Activated CD8-positive, alpha-beta memory T cell treated with anti-CD3 and anti-CD28 coated beads, Interleukin-2, amount 50 U/mL, for 1 hour (primary cell): ENCODE measurements around the gene ATP5F1C.
"Not testable (repeated sequence)": the region's sequence is repeated elsewhere in the genome, so short reads cannot be mapped to it uniquely, and the experiment has no call there.

Experiments used
- DNase-seq: peaks from one replicate; pipeline ENCODE4 v3.0.0-alpha.2; 2020; ENCODE audit errors: extremely low read depth

Gene ATP5F1C

GRCh38 chr10:7794251-7795026, 6.5 kb downstream of the ATP5F1C start:
- no peak for DNase-seq

- no peak for DNase-seq
Measured at GRCh38 chr10:7795605-7796004, 7.6 kb downstream of the ATP5F1C start.

GRCh38 chr10:7797582-7797981, 9.6 kb downstream of the ATP5F1C start:
- no peak for DNase-seq

GRCh38 chr10:7802606-7803005, 14.6 kb downstream of the ATP5F1C start:
- no peak for DNase-seq

GRCh38 chr10:7804216-7804615, 16.2 kb downstream of the ATP5F1C start:
- no peak for DNase-seq

- DNase-seq, result no peak
Measured at GRCh38 chr10:7804741-7805140, 16.8 kb downstream of the ATP5F1C start.

GRCh38 chr10:7808686-7809267, 20.8 kb downstream of the ATP5F1C start:
- no peak for DNase-seq

- DNase-seq, result no peak
Measured at GRCh38 chr10:7810443-7810842, 22.5 kb downstream of the ATP5F1C start.

- no peak for DNase-seq
Measured at GRCh38 chr10:7811000-7811399, 23.0 kb downstream of the ATP5F1C start.

GRCh38 chr10:7811743-7812142, 23.8 kb downstream of the ATP5F1C start:
- not testable (repeated sequence) for DNase-seq

- no peak for DNase-seq
Measured at GRCh38 chr10:7813481-7813880, 25.5 kb downstream of the ATP5F1C start.

- DNase-seq, result no peak
Measured at GRCh38 chr10:7817576-7817975, 29.6 kb downstream of the ATP5F1C start.

- no peak for DNase-seq
Measured at GRCh38 chr10:7817984-7818294, 30.0 kb downstream of the ATP5F1C start.

- peak; percentile 72 for DNase-seq
Measured at GRCh38 chr10:7818295-7819120, 30.5 kb downstream of the ATP5F1C start, which contains the start of gene TAF3. Gene TAF3 (plus strand): TSS chr10:7818505. CDS start chr10:7818710, 205 bp downstream.

- DNase-seq, result no peak
Measured at GRCh38 chr10:7819121-7819460, 31.1 kb downstream of the ATP5F1C start.

- no peak for DNase-seq
Measured at GRCh38 chr10:7824251-7824650, 36.3 kb downstream of the ATP5F1C start.

- DNase-seq, result no peak
Measured at GRCh38 chr10:7826971-7827370, 39.0 kb downstream of the ATP5F1C start.

GRCh38 chr10:7829289-7829834, 41.4 kb downstream of the ATP5F1C start:
- DNase-seq, result no peak

- DNase-seq, result no peak
Measured at GRCh38 chr10:7832060-7832459, 44.1 kb downstream of the ATP5F1C start.

GRCh38 chr10:7833210-7833609, 45.2 kb downstream of the ATP5F1C start:
- DNase-seq, result no peak

- no peak for DNase-seq
Measured at GRCh38 chr10:7834262-7834661, 46.3 kb downstream of the ATP5F1C start.

GRCh38 chr10:7836571-7836970, 48.6 kb downstream of the ATP5F1C start:
- DNase-seq, result no peak

GRCh38 chr10:7846591-7846990, 58.6 kb downstream of the ATP5F1C start:
- no peak for DNase-seq
